Gastroesophageal sphincter (tissue), 4 donors: Measurements from ENCODE around the gene APC. TPM values are rescaled to one million over a fixed set of nuclear protein-coding genes. Genes with fewer than 3 reads are reported as not detected.
"Not testable (repeated sequence)": the region's sequence is repeated elsewhere in the genome, so short reads cannot be mapped to it uniquely, and the experiment has no call there.

Experiments used
- ATAC-seq: fragments of 150-250 bp; one replicate; pipeline ENCODE4 v1.9.1; 2016; ENCODE audit warnings: mild to moderate bottlenecking, moderate library complexity
- H3K27ac ChIP-seq, 4 donors: fragments of 200-600 bp; sonication (generic) in 3 of 4; 1 replicate in 3 of 4; 2 replicates in 1 of 4; pipeline ENCODE4 v1.5.1; 2016 to 2019
- H3K27me3 ChIP-seq: fragments of 200-600 bp; sonication (generic); one replicate; pipeline ENCODE4 v1.5.1; 2019
- H3K36me3 ChIP-seq, 2 donors: fragments of 200-600 bp; sonication (generic); one replicate each; pipeline ENCODE4 v1.5.1; 2019; ENCODE audit warnings: control low read depth in 1 of 2
- H3K4me1 ChIP-seq, 3 donors: fragments of 200-600 bp; sonication (generic); 1 replicate in 2 of 3; 2 replicates in 1 of 3; pipeline ENCODE4 v1.5.1; 2016 to 2019; ENCODE audit warnings: control low read depth in 2 of 3
- H3K4me3 ChIP-seq, 2 donors: fragments of 200-600 bp; sonication (generic); one replicate each; pipeline ENCODE4 v1.5.1; 2019; ENCODE audit warnings: mild to moderate bottlenecking in 1 of 2, moderate library complexity in 1 of 2
- H3K9me3 ChIP-seq, 3 donors: fragments of 200-600 bp; sonication (generic); one replicate each; pipeline ENCODE4 v1.5.1; 2017 to 2019; ENCODE audit warnings: control low read depth in 2 of 3
- EP300 ChIP-seq: sonication (generic); formaldehyde crosslinking; IDR thresholded peaks from one replicate; pipeline ENCODE4 v1.6.1; 2017; ENCODE audit warnings: antibody characterized with exemption, mild to moderate bottlenecking
- POLR2A ChIP-seq, 2 donors: fragments of 450-650 bp; IDR thresholded peaks; one replicate each; pipeline ENCODE4 v1.6.1; 2017; ENCODE audit warnings: antibody characterized with exemption in 2 of 2, mild to moderate bottlenecking in 2 of 2, moderate library complexity in 1 of 2
- POLR2AphosphoS5 ChIP-seq: sonication (generic); formaldehyde crosslinking; IDR thresholded peaks from one replicate; pipeline ENCODE4 v1.6.1; 2017; ENCODE audit warnings: antibody characterized with exemption
- WGBS, 2 donors: methylation state at CpG; one replicate each; pipeline ENCODE4 v1.1.5; 2018; ENCODE audit warnings: low coverage in 1 of 2; 5-methylcytosine and 5-hydroxymethylcytosine counted together
- total RNA-seq, 4 donors: library from RNA; depleted of rRNA; stranded (reverse); fragments of >200 nt; gene quantifications; one replicate each; pipeline ENCODE4 v1.1.0, GENCODE V29; 2016
- TF ChIP-seq, protein P1 (sequence below), 4 experiments: fragments of 200-600 bp in 2 of 4; fragments of 450-650 bp in 2 of 4; sonication (generic) in 1 of 4; IDR thresholded peaks; one replicate each; pipeline ENCODE4 v1.5.1; 2017 to 2019; ENCODE audit warnings: antibody characterized with exemption in 4 of 4, mild to moderate bottlenecking in 2 of 4, moderate library complexity in 2 of 4

The APC gene
- total RNA-seq, 4 donors from 2014 or later: 77.3 to 172 (median 112) TPM

DNA sequence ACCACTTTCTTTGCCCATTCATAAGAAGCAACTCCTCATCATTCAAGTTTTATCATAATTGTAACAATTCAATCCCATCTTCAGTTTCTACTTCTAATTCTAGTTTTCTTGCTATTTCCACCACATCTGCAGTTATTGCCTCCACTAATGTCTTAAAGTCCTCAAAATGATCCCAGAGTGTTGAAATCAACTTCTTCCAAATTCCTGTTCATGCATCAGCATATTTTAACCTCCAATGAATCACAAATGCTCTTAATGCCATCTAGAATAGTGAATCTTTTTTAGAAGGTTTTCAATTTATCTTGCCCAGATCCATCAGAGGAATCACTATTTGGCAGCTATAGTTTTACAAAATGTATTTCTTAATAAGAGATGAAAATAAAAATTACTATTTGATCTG, 120.2 kb downstream of the APC start:
- no peak overlapping the region for H3K27ac ChIP-seq
- peaks cover 0 to 4% of the 10 kb centered on the region in 2 donors for H3K36me3 ChIP-seq
- no peaks in the 10 kb centered on the region for H3K27me3 ChIP-seq
- no peak overlapping the region for H3K4me3 ChIP-seq
- peaks cover 0 to 21% (median 12%) of the 10 kb centered on the region in 3 donors for H3K4me1 ChIP-seq
- TF ChIP-seq, protein P1, sequence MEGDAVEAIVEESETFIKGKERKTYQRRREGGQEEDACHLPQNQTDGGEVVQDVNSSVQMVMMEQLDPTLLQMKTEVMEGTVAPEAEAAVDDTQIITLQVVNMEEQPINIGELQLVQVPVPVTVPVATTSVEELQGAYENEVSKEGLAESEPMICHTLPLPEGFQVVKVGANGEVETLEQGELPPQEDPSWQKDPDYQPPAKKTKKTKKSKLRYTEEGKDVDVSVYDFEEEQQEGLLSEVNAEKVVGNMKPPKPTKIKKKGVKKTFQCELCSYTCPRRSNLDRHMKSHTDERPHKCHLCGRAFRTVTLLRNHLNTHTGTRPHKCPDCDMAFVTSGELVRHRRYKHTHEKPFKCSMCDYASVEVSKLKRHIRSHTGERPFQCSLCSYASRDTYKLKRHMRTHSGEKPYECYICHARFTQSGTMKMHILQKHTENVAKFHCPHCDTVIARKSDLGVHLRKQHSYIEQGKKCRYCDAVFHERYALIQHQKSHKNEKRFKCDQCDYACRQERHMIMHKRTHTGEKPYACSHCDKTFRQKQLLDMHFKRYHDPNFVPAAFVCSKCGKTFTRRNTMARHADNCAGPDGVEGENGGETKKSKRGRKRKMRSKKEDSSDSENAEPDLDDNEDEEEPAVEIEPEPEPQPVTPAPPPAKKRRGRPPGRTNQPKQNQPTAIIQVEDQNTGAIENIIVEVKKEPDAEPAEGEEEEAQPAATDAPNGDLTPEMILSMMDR (IDR thresholded peaks at IDR 0.05): no peak
- ATAC-seq: no peak
- no peaks in the 10 kb centered on the region for H3K9me3 ChIP-seq

DNA sequence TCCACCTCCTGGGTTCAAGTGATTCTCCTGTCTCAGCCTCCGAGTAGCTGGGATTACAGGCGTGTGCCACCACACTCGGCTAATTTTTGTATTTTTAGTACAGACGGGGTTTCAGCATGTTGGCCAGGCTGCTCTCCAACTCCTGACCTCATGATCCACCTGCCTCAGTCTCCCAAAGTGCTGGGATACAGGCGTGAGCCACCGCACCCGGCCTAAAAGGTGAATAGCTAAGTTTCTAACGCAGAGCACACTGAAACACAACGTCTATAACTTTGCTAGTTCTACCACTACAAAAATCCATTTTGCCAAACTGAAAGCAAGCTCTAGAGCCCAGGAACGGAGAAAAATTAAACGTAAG, 122.9 kb downstream of the APC start:
- 52 to 53% methylated on average over 5 to 6 of the region's 11 CpGs for WGBS, 2 donors

DNA sequence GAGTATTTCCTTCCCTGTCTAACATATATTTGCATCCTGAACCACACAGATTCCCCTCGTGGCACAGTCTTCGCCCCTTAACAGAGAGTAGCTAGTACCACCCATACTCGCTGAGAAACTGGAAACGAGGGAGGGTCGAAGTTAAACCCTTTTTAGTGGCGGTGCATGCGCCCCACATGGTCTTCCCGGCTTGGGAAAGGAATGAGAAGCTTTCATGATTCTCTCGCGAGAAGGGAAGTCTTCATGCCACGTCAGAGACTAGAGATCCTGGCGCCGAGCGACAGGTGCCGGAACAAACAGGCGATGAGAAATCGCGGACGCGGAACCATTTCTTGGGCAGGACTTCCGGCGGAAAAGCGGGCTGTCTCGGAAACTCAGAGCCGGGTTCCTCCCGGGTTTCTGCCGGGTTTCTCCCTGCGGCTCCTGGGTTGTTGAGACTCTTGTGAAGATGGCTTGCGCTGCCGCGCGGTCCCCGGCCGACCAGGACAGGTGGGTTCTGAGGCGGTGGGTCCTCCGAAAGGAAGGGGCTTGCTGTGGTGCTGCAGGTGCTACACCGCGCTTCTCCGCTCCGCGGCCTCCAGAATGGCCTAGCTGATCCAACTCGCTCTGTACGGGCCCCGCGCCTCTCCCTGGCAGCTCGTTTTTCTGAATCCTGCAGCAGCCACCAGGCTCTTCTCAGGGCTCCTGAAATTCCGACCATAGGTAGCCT, 123.4 kb downstream of the APC start, which contains the start of gene SRP19:
Gene SRP19, plus strand, starts transcription at position 359 of the 709 bp plus-strand sequence. Its CDS starts 90 bp downstream, at position 449.
- Histone ChIP-seq H3K9me3 (no peaks in the 10 kb centered on the region), H3K4me1 (peaks cover 0 to 38% (median 20%) of the 10 kb centered on the region in 3 donors), H3K4me3 (peak within 1 kb of the TSS; percentile 91 to 93), H3K27me3 (no peaks in the 10 kb centered on the region), H3K36me3 (peaks cover 0 to 36% of the 10 kb centered on the region in 2 donors), H3K27ac (peak within 1 kb of the TSS; percentile 81 to 89 (median 83))
- TF ChIP-seq, protein P1 (IDR thresholded peaks at IDR 0.05): no peak
- TF ChIP-seq POLR2A (IDR thresholded peaks at IDR 0.05) (peak; percentile 54 to 66), POLR2AphosphoS5 (peak; percentile 69), EP300 (no peak)
- 5 to 13% methylated on average over 3 to 6 of the region's 47 CpGs for WGBS, 2 donors
- ATAC-seq: peak; percentile 99

More for the DNA sequence above, 122.9 kb downstream of the APC start:
- H3K9me3 ChIP-seq, ATAC-seq, H3K27me3 ChIP-seq: not testable (repeated sequence)
- H3K36me3 ChIP-seq: peaks cover 0 to 31% of the 10 kb centered on the region in 2 donors
- peak overlapping the region; percentile 91 to 93 for H3K4me3 ChIP-seq
- H3K27ac ChIP-seq: peak overlapping the region; percentile 81 to 89 (median 83)
- H3K4me1 ChIP-seq: peaks cover 0 to 38% (median 20%) of the 10 kb centered on the region in 3 donors

DNA sequence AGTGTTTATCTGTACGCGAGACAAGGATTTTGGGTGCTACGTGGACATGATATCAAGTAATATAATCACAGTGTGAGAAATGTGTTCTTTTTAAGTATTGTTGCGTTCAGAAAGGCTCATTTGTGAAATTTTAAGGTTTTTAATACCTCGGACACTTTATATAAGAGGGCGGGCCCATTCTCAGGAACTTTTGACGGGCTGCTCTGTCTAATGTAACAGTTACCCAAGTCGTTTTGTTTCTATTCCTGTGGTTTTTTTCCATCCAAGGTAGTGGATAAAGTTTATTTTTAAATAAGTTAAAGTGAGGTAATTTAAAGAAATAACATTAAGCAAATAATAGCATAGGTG, 123.9 kb downstream of the APC start:
- 1 to 3% methylated on average over 6 of the region's 8 CpGs for WGBS, 2 donors
- Histone ChIP-seq H3K36me3 (peaks cover 0 to 41% of the 10 kb centered on the region in 2 donors), H3K27ac (peak overlapping the region; percentile 81 to 89 (median 83)), H3K27me3 (no peaks in the 10 kb centered on the region), H3K4me1 (peaks cover 0 to 38% (median 20%) of the 10 kb centered on the region in 3 donors), H3K9me3 (no peaks in the 10 kb centered on the region), H3K4me3 (peak overlapping the region; percentile 91 to 93)
- no peak for ATAC-seq
- TF ChIP-seq POLR2AphosphoS5: no peak
- TF ChIP-seq, protein P1 (IDR thresholded peaks at IDR 0.05): no peak
- no peak for TF ChIP-seq POLR2A (IDR thresholded peaks at IDR 0.05)
- no peak for TF ChIP-seq EP300

DNA sequence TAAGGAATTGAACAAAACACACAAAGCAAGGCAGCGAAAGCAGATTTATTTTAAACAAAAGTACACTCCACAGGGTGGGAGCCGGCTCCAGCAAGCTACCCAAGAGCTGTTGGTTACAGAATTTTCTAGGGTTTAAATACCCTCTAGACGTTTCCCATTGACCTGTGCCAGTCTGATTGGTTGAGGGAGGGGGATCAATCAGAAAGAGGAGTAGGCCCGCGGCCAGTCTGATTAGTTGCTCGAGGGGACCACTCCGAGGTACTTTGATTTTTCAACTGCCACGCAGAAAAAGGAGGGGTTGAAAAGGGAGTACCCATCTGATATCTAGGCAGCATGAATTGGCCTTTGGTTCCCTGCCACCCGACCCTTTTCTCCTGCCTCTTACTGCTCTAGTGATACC, 124.4 kb downstream of the APC start:
- Histone ChIP-seq H3K4me1 (peaks cover 0 to 38% (median 20%) of the 10 kb centered on the region in 3 donors), H3K27me3 (no peaks in the 10 kb centered on the region), H3K27ac (peak overlapping the region in 1 of 4 donors; percentile 84), H3K9me3 (no peaks in the 10 kb centered on the region), H3K4me3 (peak overlapping the region; percentile 91 to 93), H3K36me3 (peaks cover 0 to 46% of the 10 kb centered on the region in 2 donors)
- TF ChIP-seq POLR2AphosphoS5 (no peak), POLR2A (IDR thresholded peaks at IDR 0.05) (no peak), EP300 (no peak)
- TF ChIP-seq, protein P1 (IDR thresholded peaks at IDR 0.05): no peak
- ATAC-seq: no peak
- 40 to 46% methylated on average over 6 of the region's 9 CpGs for WGBS, 2 donors
